Stimulated activated CD4-positive, alpha-beta T cell treated with anti-CD3 and anti-CD28 coated beads, Interleukin-2, amount 100 ng/mL, for 4 hours (primary cell): Measurements from ENCODE around the gene TMEM255B.

Experiments used
- DNase-seq: peaks from one replicate; pipeline ENCODE4 v3.0.0-alpha.2; 2020; ENCODE audit warnings: low read depth

TMEM255B gene

DNA sequence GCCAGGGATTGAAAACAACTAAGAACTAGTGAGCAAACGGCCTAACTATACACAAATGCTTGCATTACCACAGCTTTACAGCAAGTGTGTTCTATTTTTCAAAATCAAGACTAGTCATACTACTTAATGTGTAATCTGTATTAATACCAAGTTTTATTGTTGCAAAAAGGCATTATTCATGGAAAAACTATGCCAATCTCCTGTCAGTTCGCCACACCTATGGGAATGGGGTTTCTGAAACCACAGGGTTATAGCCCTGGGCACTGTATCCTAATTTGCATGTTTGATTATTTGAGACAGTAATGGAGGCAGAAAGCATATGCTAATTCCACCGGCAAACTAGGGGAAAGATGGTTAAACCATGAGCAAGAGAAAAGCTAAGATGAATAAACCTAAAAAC is 90.5 kb downstream of the TMEM255B start:
- DNase-seq: no peak

DNA sequence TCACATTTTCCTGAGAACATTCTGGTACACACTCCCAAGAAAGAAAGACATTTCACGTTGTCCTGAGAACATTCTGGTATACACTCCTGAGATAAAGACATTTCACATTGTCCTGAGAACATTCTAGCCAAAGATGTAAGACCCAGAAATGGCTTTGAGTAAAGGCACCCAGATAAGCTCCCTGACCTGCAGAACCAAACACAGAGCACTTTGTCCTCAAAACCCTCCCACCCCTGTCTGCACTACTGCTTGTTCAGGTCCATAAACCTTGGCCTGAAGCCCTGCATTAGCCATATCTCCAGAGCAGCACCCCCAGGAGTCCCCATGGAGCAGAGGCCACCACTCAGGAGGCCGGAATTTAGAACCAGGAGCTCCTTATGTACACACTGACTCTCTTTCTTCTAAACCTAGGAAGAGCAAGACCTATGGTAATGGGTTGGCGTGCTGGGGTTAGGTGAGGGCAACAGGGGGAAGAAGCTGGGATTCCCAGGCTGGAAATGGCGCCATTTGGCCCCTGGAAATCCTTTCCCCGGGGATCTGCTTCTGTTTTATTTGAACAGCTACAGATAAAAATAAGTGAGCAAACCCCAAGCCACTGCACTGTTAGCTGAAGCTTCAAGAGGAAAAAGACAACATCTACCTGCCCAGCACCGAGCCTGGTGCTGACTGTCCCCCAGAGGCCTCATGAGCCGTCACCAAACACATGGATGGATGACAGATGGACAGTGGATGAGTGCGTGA is 91.1 kb downstream of the TMEM255B start:
- DNase-seq: no peak

DNA sequence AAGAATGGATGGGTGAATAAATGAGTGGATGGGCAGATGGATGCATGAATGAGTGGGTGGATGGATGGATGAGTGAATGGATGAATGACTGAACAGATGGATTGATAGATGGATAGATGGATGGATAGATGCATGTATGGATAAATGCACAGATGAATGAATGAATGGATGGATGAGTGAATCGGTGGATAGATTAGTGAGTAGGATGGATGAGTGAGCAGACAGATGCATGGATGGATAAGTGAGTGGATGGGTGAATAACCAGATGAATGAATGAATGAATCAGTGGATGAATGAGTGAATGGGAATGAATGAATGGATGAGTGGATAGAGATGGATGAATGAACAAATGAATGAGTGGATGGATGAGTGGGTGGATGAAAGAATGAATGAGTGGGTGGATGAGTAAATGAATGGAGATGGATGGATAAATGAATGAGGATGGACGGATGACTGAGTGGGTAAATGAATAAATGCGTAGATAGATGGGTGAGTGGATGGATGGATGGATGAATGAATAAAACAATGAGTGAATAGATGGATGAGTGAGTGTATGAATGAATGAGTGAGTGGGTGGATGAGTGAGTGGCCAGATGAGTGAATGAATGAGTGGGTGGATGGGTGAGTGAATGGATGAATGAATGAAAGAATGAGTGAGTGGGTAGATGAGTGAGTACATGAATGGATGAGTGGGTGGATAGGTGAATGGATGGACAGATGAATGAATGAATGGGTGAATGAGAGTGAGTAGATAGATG is 91.9 kb downstream of the TMEM255B start:
- no peak for DNase-seq

DNA sequence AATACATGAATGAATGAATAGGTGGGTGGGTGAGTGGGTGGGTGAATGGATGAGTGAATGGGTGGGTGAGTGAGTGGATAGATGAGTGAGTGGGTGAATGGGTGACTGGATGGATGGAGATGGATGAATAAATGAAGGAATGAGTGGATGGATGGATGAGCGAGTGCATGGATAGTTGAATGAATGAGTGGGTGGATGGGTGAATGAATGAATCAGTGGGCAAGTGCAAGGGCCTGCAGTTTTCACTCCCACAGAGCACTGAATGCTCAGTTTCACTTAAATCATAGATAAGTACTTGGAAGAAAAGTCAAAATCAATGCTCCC is 92.4 kb downstream of the TMEM255B start:
- DNase-seq: no peak

DNA sequence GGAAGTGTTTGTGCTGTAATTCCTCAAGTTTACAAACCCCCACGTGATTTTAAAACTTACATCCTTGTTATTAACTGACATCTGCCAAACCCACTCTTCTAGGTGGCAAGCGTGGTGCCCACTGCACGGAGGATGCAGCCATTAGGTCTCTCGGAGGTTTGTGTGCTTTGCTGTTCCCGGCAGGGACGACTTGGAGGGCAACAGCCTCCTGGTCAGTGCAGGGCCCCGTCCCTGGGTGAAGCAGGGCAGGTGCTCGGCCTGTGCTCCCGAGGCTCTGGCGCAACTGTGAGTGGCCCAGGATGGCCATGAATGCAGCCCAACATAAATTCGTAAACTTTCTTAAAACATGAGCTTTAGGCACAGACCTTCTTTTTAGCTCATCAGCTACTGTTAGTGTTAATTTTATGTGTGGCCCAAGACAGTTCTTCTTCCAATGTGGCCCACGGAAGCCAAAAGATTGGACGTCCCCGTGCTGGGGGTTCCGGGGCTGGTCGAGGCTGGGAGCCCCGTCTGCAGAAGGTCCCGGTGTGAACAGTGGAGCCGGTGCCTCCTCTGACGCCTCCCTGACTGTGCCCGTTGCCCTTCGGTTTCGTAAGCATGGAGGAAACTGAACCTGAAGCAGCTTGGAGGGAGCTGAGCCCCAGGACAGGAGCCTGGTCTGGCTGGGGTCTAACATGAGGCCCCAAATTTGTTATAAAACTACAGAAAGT is 93.0 kb downstream of the TMEM255B start:
- DNase-seq: no peak

DNA sequence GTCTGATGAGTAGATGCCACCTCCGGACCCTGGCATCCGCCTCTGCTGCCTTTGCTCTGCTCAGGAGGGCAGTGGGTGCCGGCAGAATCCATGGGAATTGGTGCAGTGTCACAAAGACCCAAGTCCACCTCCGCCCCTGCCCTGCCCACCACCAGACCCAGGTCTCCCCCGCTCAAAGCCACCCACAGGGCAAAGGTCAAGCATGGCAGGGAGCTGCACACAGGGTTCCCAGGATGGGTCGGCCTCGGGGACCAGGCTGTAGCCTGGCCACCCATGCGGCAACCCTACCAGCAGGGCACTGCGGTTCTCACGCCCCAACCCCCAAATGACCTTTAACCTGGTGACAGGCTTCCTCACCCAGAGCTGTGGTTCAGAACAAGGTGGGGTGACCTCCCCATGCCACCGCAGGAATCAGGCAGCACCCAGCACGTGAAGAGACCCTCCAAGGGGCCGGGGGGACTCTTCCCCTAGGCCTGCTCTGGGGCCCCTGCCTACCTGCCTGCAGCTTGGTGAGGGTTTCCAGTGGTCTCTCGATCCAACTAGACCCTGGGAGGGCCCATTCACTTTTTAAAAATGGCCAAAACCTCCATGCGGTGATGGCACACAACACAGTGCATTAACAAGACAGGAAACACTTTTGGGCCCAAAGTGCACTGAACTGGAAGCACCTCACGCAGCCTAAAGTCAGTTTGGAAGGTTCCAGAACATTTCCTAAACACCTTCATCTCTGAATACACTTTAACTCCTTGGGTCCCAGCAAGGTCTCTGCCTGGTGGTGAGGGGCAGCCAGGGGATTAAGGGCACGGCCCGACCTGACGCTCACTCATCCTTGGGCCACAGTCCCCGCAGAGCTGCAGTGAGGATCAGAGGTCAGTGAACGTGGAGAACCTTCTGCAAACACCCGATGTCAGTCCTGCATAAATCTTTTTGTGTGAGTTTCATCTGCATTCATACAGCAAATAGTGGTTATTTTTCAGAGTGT is 93.8 kb downstream of the TMEM255B start:
- no peak for DNase-seq

DNA sequence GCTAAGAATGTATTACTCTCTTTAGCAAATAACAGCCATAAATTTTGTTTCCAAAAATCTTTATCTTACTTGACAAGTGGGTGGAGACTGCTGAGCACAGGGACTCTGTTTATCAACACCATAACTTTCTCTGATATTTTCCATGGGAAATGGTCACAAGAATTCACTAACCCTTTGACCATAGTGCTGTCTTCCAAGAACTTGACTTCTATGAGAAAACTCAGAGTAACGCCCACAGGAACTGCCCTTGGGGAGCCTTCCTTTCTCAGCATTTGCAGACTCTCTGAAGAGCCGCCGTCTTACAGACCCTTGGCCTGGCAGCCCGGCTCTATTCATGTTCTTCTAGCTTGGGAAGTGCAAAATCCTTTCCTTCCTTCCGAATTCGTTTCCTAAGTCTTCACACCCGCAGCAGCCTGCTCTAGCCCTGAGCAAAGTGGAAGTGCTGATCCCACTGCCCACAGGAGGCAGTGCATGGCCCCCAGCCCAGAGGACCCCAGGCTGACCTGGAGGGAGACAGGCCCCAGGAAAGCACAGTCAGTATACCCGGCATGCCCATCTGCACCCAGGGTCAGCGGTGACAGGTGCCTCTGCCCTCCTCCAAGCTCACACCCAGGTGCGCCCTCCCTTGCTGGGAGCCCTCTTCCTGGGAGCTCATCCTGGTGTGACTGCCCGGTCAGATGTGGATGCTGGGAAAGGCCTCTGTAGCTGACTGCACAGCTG is 94.7 kb downstream of the TMEM255B start:
- no peak for DNase-seq

DNA sequence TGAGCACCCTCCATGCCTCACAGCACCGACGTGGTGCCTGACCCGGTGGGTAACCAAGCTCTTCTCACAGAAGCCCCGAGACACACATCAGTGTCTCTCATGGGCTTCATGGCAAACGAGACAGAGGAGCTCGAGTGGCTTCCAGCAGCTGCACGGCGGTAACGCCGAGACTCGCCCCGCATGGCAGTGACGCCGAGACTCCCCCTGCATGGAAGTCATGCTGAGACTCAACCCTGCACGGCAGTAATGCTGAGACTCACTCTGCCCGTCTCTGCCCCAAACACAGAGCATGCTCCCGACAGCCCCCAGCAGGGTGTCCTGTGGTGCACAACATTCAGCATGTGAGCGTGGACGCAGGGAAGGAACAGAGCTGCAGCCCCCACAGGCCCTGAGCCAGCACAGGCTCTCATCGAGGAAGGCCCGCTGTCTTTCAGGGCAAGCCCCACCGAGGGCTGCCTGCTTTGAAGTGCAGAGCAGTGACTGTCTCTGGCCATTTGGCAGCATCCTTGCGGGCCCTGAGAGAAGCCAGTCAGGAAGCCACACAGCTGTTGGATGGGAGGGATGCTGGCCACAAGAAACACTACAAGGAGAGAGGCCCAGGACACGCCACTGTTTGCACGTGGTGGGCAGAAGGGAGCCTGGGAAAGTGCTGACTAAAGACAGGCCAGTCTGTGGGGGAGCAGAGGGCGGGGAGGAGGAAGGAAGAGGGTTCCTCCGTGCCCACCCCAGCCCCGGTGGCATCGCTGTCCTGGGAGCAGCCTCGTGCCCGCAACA is 95.4 kb downstream of the TMEM255B start:
- no peak for DNase-seq

DNA sequence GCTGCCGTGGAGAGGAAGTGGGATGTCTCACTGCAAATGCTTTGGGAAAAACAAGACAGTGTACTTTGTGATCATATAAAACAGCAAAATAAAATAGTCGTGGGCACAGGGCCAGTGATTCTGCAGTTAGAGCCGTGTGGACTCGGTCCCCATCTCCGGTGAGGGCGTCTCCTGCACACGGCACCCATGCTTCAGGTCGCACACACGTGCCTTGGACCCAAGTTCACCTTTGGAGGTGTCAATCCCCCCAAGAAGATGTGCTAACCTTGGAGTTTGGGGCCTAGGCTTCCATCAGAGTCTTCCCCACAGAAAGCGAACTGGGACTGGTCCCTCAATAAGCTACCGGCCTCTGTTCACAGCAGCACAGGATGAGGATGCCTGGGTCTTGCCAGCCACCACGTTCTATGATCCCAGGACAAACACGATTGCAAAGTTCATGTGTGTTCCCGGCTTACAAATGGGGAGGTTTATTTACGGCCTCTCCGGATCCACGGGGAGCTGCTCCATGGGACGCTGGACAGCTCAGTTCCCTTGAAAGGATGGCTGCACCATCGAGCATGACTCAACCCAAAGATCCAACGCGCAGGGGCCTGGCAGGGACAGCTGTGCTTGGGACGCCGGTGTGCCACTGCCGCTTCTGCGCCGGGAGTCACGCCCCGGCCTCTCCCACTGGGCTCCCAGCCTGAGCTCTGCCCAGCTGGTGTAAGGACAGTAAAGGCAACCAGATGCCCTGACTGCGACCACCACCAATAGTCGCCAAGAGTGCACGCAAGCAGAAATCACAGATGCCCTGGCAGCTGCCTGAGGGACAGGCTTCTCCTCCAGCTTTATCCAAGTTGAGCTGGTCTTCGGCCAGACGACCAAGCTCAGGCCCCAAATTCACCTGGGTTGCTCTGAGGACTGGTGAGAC is 96.2 kb downstream of the TMEM255B start:
- no peak for DNase-seq

DNA sequence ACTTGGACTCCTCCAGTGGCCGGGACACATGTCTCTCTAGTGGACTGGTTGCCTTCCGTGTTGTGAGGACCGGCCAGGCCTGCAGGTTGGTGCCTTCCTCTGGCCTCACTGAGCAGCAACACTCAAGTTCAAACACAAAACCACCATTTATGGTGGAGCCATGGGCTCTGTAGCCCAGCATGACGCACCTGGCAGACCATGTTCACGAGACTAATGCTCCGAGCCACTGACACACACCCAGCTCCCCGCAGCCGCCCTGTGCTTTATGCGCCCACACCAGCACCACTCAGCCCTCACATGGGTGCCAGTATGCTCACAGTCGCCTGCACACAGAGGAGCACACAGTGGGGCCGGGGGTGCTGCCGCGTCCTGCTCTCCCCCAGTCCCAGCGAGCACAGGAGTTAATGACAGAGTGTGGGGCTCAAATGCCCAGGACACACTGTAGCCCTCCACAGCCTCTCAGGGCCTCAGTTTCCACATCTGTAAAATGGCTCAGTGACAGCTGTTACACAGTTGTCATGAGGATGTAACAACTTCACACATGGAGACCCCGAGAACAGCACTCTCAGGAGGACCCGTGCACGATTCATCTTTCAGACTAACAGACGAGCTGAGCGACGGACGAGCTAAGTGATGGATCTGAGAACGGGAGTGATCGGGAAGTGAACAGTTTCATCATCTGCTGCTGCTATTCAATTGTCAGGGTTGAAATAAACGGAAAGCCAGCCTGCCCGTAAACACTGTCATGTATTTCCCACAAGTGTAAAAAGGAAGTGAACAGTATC is 97.1 kb downstream of the TMEM255B start:
- DNase-seq: no peak

DNA sequence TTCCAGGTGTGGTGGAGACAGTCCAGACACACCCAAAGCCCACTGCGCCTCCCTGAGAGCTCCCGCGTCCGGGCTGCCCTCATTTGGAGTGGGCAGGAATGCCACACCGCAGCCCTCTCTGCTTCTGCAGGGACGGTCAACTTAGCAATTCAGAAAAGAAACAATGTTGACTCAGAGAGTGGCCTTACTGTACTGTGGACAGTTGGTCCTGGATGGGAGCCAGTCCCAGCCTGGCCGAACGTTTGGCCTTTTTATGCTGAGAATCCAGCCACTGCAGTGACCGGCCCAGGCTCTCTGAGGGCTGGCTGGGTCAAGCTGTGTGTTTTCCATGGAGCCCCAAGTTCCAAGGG is 97.7 kb downstream of the TMEM255B start:
- no peak for DNase-seq

DNA sequence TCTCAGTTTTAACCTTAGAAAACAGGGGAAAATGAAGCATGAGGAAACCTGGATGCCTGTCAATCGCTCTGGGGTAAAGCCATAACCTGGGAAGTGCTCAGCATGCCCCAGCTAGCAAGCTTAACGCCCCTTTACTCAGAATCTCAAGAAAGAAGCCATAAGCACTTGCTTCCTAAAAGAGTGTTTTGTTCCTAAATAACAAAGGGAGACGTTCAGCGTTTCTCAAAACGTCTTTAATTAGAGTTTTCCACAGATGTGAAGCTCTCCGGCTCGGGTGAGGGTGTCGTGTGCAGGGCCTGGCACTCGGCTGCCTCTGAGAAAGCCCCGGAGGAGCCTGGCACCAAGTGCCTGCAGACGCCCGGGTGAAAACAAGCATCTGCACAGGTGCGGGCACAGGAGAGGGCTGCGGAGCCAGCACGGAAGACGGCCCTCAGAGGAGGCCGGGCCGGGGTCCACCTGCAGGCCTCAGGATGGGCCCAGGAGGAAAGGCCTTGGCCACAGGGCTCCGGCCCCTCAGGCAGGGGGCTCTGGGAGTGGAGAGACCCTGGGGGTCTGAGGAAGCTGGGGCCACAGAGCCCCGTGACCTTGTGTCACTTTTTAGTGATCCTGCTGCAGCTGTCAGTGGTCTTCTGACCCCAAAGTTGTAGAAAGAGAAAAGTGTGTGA is 98.6 kb downstream of the TMEM255B start:
- DNase-seq: no peak

DNA sequence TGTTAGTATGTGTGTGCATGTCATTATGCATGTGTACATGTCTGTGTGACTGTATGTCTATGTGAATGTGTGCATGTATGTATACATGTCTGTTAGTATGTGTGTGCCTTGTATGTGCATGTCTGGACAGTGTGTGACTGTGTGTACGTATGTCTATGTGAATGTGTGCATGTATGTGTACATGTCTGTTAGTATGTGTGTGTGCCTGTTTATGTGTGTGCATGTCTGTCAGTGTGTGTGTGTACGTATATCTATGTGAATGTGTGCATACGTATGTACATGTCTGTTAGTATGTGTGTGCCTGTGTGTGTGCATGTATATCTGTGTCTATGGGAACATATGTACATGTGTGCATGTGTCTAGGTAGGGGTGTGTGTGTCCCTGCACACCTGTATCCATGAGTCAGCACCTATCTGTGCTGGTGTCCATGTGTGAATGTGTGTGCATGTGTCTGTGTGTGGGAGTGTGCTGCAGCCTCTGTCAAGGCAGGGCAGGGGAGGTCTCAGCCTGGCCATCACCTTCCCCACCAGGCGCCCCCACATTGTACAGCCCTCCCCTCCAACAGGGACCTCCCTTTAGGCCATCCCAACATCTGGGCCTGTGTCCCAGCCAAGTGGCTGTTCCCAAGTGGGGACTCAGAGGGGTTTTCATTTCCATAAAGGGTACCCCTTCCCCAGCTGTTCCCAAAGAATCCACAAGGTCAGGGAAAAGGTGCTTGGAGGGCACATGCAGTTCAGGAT is 100.5 kb downstream of the TMEM255B start:
- no peak for DNase-seq

DNA sequence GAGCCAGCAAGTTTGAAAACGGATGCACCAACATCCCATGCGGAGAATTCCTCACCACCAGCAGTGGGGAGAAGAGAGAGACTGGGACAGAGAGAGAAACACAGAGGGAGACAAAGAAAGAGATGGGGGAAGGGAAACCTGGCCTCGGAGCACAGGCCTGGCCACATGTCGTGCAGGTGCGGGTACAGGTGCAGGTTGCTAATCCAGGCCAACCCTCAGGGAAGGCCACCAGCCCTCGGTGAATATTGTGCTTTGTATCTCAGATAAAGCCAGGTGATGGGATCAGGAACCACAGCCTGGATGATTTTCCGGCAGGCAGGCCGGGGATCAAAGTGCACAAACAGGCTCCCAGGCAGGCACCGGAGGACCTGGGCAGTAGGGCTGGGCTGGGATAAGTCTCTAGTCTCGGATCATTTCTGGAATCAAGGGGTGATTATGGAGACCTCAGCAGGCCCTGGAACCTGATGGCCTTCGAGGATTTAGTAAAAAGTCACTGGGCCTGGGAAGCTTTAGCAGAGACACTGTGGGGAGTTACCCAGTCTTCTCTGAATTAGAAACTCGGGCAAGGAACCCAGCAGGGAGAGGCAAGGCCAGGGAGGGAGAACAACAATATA is 101.1 kb downstream of the TMEM255B start:
- DNase-seq: no peak

DNA sequence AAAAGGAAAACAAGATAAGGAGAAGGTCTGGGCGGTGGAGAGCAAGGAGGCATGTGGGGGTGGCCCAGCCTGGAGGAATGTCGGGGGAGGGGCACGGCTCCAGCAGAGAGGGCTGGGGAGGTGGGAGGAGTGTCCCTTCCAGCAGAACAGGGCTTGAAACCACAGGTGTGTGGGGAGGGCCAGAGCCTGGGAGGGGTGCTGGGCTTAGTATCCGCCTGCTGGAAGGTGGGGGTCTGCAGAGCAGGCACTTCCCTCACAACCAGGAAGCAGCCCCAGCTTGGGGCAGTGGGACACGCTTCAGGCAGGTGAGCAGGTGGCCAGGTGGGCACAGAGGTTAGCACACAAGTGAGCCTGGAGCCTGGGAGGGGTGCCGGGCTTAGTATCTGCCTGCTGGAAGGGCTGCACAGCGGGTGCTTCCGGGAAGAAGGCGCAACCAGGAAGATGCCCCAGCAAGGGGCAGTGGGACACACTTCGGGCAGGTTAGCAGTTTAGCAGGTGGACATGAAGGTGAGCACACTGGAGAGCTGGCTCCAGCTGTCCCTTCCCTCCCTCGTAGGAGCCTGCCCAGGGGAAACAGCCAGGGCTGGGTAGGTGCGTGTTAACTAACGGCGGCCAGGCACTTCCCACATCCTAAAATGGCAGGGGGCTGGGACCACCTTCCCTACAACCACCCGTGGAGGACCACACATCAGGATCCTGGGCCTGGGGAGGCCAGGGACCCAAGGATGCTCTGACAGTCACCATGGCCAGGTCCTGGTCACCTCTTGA is 101.8 kb downstream of the TMEM255B start:
- no peak for DNase-seq

DNA sequence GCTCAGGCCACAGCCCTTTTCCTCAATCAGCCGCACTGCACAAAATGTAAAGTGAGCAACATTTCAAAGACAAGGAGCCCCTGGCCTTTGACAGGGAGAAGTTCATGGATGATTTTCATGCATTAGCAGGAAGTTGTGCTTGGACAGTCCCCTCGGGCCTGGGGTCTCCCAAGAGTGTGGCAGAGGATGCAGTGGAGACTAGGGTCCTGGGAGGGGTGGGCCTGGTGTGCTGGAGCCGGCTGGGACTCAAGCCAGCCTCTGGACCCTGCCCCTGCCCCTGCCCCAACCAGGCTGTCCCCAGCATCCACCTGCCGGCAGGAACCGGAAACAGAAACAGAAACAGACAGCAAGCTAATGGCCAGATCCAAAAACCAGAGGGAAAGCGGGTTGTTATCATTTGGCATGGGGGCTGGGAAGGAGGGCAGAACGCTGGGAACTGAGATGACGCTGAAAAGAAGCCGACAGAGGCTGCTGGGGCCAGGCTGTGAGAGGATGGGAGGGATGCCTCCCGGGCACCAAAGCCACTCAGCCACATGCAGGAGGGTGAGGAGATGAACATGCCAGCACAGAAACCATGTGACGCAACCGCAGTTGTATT is 102.5 kb downstream of the TMEM255B start:
- no peak for DNase-seq
